Kidney epithelial cell (primary cell): ENCODE results near the gene PDE6A. TPM values are rescaled to one million over a fixed set of nuclear protein-coding genes. Genes with fewer than 3 reads are reported as not detected.

Source experiments
- DNase-seq: peaks from one replicate; pipeline ENCODE4 v3.0.0-alpha.2; 2010; ENCODE audit warnings: low read depth
- H3K27me3 ChIP-seq: 2 replicates; pipeline ENCODE4 v1.6.0; 2011; ENCODE audit warnings: low read length; ENCODE audit not compliant: control insufficient read depth, insufficient read depth
- H3K36me3 ChIP-seq: 2 replicates; pipeline ENCODE4 v1.5.1; 2011; ENCODE audit warnings: low read length; ENCODE audit not compliant: control insufficient read depth, insufficient read depth
- H3K4me3 ChIP-seq: 2 replicates; pipeline ENCODE4 v1.5.1; 2011; ENCODE audit warnings: low read depth, mild to moderate bottlenecking, control low read depth, low read length
- total RNA-seq: library from RNA; depleted of rRNA; stranded (reverse); fragments of >200 nt; gene quantifications from 2 replicates; pipeline ENCODE4 v1.2.3, GENCODE V29; 2015
- TF ChIP-seq, protein P1 (sequence below): IDR thresholded peaks from 2 replicates; pipeline ENCODE4 v1.5.1; 2011; ENCODE audit warnings: mild to moderate bottlenecking, moderate library complexity, low read length, control low read depth, inconsistent platforms; ENCODE audit not compliant: insufficient read depth, poor library complexity, severe bottlenecking

PDE6A gene
- total RNA-seq, 1 donor from 2014 or later, result not detected

DNA sequence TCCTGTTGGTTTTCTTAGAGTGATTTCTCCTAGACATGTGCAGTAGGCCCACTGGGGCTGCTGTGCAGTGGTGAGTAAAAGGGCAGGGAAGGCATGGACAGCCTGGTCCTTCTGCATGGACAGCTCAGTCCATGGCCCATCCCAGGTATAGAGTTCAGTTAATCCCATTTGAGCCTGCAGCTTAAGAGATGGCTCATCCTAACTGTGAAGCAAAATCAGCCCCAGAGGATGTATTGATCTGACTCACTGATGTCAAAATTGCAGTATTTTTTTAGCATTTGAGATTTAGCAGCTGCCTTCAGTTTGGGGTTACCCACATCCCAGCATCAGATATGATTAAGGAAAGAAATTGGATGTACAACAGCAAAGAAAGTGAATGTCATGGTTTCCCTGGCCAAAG, 93.4 kb downstream of the PDE6A start:
- TF ChIP-seq, protein P1, sequence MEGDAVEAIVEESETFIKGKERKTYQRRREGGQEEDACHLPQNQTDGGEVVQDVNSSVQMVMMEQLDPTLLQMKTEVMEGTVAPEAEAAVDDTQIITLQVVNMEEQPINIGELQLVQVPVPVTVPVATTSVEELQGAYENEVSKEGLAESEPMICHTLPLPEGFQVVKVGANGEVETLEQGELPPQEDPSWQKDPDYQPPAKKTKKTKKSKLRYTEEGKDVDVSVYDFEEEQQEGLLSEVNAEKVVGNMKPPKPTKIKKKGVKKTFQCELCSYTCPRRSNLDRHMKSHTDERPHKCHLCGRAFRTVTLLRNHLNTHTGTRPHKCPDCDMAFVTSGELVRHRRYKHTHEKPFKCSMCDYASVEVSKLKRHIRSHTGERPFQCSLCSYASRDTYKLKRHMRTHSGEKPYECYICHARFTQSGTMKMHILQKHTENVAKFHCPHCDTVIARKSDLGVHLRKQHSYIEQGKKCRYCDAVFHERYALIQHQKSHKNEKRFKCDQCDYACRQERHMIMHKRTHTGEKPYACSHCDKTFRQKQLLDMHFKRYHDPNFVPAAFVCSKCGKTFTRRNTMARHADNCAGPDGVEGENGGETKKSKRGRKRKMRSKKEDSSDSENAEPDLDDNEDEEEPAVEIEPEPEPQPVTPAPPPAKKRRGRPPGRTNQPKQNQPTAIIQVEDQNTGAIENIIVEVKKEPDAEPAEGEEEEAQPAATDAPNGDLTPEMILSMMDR, result no peak
- H3K27me3 ChIP-seq, result no peaks in the 10 kb centered on the region
- DNase-seq, result no peak
- no peaks in the 10 kb centered on the region for H3K36me3 ChIP-seq
- no peak overlapping the region for H3K4me3 ChIP-seq

DNA sequence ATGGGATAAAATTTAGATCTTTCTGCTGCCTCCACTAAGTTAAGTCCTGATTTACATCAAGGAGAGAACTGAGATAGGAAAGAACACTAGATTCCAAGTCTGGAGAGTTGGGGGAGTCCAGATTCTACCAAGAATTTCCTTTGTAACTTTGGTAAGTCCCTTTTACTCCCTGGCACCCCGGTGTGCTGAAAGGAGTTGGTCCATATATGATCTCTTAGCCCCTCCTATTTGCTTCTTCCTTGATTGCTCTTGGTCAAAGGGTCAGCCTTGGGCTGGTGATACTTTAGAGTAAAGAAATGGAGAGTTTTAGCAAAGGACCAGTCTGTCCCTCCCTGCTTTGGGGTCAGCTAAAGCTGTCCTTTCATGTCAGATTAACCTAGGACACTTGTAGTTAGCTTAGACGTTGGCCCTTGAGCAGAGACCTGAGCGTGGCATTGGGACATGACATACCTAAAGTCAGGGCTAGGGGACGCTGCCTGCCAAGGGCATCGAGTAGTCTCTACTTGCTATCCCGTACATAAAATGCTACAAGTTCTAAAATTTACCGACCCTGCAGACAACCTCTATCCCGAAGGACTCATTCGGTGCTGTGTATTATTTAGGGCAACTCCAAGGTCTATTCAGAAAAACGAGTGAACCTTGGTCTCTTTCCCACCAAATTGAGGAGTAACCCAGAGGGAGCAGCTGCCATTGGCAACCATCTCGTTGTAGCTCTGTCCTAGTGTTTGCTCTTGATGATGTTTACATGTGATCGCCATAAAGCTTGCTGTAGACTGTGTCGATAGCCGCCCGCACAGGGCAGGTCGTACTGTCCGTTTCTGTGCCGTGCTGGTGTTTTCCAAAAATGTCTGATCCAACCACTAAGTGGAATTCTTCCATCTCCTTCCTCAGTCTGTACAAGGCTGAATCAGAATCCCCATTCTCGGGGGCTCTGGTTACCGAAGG, 94.4 kb downstream of the PDE6A start:
- H3K4me3 ChIP-seq, result no peak overlapping the region
- no peaks in the 10 kb centered on the region for H3K36me3 ChIP-seq
- TF ChIP-seq, protein P1, result no peak
- DNase-seq, result no peak
- H3K27me3 ChIP-seq, result no peaks in the 10 kb centered on the region

DNA sequence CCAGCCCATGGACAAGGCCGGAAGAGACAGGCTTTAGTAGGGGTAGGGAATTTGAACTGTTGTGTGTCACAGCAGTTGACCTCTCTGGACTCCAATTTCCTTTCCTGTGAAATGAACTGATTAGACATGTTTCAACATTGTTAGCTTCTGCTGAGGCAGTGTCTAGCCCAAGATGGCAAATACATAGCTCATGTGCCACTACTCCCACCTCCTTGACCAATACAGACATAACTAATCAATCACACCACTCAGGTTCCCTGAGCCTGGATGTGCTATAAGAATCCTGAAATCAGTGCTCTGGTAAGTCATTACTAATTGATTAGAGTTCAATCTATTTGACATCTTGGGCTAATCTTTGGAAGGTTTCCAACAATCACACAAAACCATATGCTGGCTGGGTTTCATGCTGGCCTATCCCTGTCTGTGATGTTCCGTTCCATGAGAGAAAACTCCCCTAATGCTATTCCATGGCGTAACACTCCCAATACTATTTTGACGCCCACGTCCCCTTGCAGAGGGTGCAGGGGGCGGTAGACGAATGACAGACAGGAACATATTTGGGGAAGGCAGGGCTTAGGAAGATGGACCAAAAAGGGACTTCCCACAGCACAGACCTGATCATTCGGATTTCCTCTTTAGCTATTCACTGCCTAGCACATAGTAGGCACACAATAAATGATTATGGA, 95.2 kb downstream of the PDE6A start:
- TF ChIP-seq, protein P1, result no peak
- Histone ChIP-seq H3K36me3 (no peaks in the 10 kb centered on the region), H3K27me3 (no peaks in the 10 kb centered on the region), H3K4me3 (no peak overlapping the region)
- DNase-seq, result no peak

- H3K4me3 ChIP-seq, result no peak overlapping the region
- DNase-seq, result no peak
- H3K27me3 ChIP-seq, result no peaks in the 10 kb centered on the region
- TF ChIP-seq, protein P1, result no peak
- H3K36me3 ChIP-seq, result no peaks in the 10 kb centered on the region
Observed at GRCh38 chr5:149847611-149848010, 97.0 kb downstream of the PDE6A start.

DNA sequence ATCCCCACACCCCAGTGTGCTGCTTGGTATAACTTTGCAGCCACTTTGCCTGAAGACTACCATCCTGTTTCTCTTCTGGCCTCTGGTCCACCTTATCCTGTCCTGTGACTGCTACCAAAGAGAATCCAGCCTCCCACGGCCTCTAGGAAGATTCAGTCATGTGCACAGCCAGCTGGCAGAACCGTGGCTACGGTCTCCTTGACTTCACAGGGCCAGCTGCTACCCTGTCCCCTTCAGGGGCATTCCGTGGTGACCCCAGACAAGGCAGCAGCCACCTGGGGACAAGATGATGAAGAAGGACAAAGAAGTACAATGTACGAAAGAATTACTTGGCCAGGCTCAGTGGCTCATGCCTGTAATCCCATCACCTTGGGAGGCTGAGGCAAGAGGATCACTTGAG, 98.6 kb downstream of the PDE6A start:
- Histone ChIP-seq H3K27me3 (no peaks in the 10 kb centered on the region), H3K4me3 (no peak overlapping the region), H3K36me3 (no peaks in the 10 kb centered on the region)
- TF ChIP-seq, protein P1, result no peak
- no peak for DNase-seq

GRCh38 chr5:149845601-149846000, 99.0 kb downstream of the PDE6A start:
- Histone ChIP-seq H3K27me3 (no peaks in the 10 kb centered on the region), H3K36me3 (no peaks in the 10 kb centered on the region), H3K4me3 (no peak overlapping the region)
- TF ChIP-seq, protein P1, result no peak
- DNase-seq, result no peak
